PFSK-1 (cell line): ENCODE measurements around the gene COPA.

Source experiments
- FOXP2 ChIP-seq: optimal IDR thresholded peaks from 2 replicates; pipeline ENCODE3; 2011; ENCODE audit warnings: borderline replicate concordance, control low read depth, inconsistent platforms; ENCODE audit not compliant: insufficient read depth; ENCODE audit errors: extremely low read length, extremely low read depth
- POLR2AphosphoS5 ChIP-seq: IDR thresholded peaks from 2 replicates; pipeline ENCODE4 v1.6.1; 2012; ENCODE audit warnings: low read depth, mild to moderate bottlenecking, control low read depth, low read length, moderate library complexity
- SIN3A ChIP-seq: IDR thresholded peaks from 2 replicates; pipeline ENCODE4 v1.6.1; 2012; ENCODE audit warnings: mild to moderate bottlenecking, low read length, moderate library complexity, borderline replicate concordance; ENCODE audit not compliant: insufficient read depth
- TAF1 ChIP-seq: IDR thresholded peaks from 2 replicates; pipeline ENCODE4 v1.6.1; 2012; ENCODE audit warnings: low read length, control low read depth, borderline replicate concordance; ENCODE audit not compliant: insufficient read depth
- TF ChIP-seq, protein P1 (sequence below), 2 experiments: IDR thresholded peaks; 2 replicates each; pipeline versions ENCODE4 v1.6.1 to v1.8.0; 2011 to 2012; ENCODE audit warnings: low read depth in 2 of 2, low read length in 2 of 2, control low read depth in 1 of 2, inconsistent platforms in 1 of 2, mild to moderate bottlenecking in 1 of 2, moderate library complexity in 1 of 2; ENCODE audit not compliant: insufficient read depth in 1 of 2

COPA gene

DNA sequence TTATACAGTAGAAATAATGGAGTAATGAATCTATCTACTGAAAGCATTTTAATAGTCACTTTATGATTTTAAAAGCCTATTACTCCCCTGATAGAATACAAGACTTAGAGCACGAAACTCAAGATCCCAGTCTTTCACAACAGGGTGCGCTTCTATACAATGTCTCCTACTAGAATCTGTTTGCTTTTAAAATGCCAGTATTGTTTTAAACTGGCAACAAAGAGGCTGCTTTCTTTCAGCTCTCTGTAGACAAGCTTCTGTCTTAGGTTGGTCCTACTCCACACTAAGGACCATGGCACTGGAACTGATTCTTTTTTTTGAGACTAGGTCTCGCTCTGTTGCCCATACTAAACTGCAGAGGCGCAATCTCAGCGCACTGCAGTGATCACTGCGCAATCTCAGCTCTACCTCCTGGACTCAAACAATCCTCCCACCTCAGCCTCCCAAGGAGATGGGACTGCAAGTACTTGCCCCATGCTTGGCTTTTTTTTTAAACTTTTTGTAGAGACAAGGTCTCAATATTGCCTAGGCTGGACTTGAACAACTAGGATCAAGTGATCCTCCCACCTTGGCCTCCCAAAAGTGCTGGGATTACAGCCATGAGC, 85.5 kb downstream of the COPA start:
- TF ChIP-seq TAF1, result no peak
- TF ChIP-seq, protein P1, sequence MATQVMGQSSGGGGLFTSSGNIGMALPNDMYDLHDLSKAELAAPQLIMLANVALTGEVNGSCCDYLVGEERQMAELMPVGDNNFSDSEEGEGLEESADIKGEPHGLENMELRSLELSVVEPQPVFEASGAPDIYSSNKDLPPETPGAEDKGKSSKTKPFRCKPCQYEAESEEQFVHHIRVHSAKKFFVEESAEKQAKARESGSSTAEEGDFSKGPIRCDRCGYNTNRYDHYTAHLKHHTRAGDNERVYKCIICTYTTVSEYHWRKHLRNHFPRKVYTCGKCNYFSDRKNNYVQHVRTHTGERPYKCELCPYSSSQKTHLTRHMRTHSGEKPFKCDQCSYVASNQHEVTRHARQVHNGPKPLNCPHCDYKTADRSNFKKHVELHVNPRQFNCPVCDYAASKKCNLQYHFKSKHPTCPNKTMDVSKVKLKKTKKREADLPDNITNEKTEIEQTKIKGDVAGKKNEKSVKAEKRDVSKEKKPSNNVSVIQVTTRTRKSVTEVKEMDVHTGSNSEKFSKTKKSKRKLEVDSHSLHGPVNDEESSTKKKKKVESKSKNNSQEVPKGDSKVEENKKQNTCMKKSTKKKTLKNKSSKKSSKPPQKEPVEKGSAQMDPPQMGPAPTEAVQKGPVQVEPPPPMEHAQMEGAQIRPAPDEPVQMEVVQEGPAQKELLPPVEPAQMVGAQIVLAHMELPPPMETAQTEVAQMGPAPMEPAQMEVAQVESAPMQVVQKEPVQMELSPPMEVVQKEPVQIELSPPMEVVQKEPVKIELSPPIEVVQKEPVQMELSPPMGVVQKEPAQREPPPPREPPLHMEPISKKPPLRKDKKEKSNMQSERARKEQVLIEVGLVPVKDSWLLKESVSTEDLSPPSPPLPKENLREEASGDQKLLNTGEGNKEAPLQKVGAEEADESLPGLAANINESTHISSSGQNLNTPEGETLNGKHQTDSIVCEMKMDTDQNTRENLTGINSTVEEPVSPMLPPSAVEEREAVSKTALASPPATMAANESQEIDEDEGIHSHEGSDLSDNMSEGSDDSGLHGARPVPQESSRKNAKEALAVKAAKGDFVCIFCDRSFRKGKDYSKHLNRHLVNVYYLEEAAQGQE (IDR thresholded peaks at IDR 0.05; ENCODE audit: insufficient read depth in 1 of 2, low read depth in 2 of 2, low read length in 2 of 2), result no peak
- TF ChIP-seq SIN3A, result no peak
- TF ChIP-seq POLR2AphosphoS5, result no peak
- no peak for TF ChIP-seq FOXP2

DNA sequence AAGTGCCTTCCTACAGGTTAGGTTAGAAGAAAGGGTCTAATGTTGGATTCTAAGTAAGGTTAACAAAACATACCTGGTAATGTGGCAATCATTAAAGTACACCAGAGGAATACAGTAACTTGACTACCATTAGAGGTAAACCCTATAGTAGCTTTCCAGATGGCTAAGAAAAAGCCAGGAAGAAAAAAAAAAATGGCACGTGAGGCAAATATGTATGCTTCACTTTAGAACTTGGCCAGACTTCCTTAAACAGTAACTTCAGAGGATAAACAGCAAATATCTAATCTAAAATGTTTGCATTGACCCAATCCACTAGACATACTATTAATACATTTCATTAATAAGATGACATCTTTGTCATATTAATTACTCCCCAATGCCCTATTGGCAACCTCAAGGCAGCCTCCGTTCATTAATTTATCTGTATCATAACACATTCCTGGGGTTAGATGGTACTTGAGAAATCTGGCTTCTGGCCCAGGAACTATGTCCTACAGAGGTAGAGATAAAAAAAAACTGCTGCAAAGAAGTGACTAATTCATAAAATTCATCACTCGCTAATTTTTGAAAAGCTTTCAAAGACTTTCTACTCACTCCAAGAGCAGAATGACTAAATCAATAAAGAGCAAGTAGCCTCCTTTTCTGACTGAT, 86.5 kb downstream of the COPA start:
- TF ChIP-seq POLR2AphosphoS5 (no peak), FOXP2 (no peak), TAF1 (no peak), SIN3A (no peak)
- TF ChIP-seq, protein P1 (IDR thresholded peaks at IDR 0.05; ENCODE audit: insufficient read depth in 1 of 2, low read depth in 2 of 2, low read length in 2 of 2), result no peak

DNA sequence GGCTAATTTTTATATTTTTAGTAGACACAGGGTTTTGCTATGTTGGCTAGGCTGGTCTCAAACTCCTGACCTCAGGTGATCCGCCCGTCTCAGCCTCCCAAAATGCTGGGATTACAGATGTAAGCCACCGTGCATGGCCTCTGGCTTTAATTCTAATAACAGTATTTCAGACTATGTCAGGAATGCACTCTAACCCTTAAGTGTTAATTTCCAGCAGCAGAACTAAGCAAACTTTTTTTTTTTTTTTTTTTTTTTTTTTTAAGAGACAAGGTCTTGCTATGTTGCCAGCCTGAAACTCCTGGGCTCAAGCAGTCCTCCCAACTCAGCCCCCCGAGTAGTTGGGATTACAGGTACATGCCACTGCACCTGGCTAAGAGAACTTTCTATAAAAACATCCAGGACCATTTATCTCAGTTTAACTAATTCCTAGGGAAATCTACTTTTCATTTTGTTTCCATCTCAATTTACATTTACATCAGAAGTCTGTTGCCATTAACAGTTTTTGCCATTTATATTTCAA, 87.2 kb downstream of the COPA start:
- TF ChIP-seq POLR2AphosphoS5, result no peak
- TF ChIP-seq, protein P1 (IDR thresholded peaks at IDR 0.05; ENCODE audit: insufficient read depth in 1 of 2, low read depth in 2 of 2, low read length in 2 of 2), result no peak
- no peak for TF ChIP-seq FOXP2
- no peak for TF ChIP-seq SIN3A
- no peak for TF ChIP-seq TAF1

DNA sequence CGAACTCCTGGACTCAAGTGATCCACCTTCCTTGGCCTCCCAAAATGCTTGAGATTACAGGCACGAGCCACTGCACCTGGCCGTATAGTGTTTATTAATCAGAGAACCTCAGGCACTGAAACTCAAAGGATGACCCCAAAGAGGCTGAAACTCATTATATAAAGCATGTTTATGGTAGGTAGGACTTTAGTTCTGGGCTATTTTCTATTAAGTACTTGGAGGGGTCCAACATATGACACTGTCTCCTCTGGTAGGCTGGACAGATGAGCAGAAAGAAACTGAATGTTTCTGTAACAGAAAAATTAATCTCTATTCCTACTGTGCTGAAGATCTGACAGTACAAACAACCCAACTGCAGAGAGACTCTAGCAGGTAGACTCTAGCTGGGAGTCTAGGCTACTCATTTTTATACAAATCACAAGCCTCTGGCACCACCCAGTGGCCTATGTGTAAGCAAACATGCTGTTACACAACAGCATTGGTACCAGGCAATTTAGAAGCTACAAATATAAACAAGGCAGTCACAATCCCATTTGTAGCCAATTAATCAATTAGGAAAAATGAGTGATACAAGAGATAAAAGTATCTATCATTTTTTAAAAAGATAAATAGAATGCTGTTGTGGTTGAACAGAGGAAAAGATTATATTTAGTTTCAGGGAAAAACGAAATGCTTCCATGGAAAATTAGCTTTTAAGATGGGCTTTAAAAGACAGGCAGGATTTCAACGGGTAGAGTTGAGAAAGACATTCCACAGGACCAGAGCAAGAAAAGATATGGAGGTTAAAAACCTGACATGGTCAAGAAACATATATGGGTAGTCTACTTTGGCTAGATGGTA, 91.1 kb downstream of the COPA start:
- TF ChIP-seq, protein P1 (IDR thresholded peaks at IDR 0.05; ENCODE audit: insufficient read depth in 1 of 2, low read depth in 2 of 2, low read length in 2 of 2), result no peak
- no peak for TF ChIP-seq SIN3A
- no peak for TF ChIP-seq FOXP2
- no peak for TF ChIP-seq TAF1
- TF ChIP-seq POLR2AphosphoS5, result no peak
